ENCODE results near the gene ADCY5.

ADCY5 gene

DNA sequence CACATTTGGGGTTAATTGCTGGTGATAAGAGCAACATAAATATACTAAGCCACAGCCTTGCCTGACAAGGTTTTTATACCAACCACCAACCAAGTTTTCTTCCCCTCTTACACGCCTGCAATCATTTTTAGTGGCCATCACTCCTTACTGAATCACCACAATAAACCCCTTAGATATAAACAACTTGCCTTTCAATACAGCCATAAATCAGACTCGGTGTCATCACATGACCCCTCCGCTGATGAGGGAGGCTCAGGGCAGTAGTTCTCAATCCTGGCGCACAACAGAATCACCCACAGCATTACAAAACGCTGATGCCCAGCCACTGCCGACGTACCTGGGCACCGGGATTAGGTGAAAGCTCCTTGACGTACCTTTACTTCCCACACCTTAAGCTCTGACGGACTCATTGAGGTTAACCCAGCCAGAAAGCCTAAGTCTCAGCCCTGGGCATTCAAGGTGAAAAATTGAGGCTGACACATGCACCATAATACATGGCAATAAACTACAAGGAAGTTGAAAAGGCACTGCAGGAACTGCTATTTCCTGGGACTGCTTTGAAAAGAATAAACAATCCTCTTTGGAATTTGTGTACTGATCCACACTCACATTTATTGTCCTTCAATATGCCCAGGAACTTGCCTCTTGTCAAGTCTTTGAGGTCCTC lies 17.1 kb downstream of the ADCY5 start:
- intact Hi-C loops (cut with DNase I), result no loop called here
- peak in 1 of 10 donors; percentile 69 for DNase-seq

DNA sequence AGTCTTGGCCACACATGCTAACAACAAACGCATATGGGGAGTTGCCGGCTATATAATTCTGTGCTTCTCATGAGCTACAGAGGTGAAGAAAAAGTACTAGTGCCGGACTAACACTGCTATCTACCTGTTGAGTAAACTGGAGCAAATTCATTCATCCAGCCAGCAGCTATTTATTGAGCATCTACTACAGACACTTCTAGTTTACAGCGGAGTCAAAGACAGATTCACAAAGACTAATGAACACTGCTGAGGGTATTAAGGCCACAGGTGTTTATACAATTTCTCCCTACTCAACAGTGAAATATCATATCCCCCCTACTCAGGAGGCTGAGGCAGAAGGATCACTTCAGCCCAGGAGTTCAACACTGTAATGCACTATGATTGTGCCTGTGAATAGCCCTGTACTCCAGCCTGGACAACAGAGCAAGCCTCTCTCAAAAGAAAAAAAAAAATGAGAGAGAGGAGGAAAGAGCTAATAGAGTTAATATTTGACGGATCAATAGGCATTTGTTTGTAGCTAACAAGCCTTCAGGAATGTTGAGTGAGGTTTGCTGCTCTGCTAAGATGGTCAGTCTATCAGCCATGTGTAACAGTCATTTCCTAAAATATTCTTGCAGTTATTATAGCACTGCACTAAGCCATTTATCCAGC lies 17.8 kb downstream of the ADCY5 start:
- intact Hi-C loops (cut with DNase I), result no loop called here
- no peak for DNase-seq

DNA sequence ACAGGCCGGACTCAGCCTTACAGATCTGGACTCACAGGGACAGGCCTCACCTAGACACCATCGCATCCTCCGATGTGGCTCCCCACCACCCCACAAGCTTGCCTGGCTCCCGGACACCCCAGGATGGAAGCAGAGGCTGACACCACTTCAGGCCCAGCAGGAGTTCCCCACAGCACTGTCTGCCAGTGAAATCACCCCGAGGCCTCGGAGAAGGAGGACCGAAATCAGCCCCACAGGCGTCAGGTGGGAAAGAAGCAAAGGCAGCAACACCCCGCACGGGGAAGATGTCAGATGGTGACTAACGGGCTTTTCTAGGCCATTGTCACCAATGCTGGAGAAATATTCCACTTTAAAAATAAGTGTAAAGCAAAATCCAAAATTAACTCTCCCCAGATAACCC lies 18.6 kb downstream of the ADCY5 start:
- intact Hi-C loops (cut with DNase I), result no loop called here
- DNase-seq, result peak in 2 of 10 donors; percentile 79 to 86

DNA sequence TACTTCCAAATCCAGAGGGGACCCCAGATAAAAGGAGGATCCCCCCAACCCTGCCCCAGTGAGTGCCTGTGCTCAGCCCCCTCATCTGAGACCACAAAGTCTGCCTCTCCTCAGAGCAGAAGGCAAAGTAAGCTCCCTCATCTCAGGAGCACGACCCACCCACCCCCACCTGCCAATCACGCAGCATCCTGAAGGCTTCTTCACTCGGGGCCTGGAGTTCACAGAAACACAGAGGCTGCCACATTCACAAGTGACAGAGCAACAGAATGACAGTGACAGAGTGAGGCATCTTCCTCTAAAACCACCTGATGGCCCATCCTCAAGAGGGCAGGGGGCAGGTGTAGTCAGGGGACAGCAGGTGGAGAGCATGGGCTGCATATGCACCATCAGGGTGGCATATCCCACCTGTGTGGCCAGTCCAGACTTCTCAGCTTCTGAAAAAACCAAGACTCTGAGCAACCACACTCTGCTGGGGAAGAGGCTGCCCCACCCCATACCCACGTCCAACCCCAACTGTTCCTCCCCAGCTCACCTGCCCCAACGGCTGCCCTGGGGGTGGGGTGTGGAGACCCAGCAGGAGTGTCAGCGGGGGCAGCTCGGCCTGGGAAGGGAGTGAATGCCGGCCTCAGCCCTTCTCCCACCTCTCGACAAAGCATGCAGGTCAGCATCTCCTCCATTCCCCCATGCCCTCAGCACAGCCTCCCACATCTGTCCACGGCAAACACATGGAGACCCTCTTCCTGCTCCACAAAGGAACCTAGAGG lies 19.3 kb downstream of the ADCY5 start:
- DNase-seq, result peak in 2 of 10 donors; percentile 49 to 84
- intact Hi-C loops (cut with DNase I), result no loop called here

DNA sequence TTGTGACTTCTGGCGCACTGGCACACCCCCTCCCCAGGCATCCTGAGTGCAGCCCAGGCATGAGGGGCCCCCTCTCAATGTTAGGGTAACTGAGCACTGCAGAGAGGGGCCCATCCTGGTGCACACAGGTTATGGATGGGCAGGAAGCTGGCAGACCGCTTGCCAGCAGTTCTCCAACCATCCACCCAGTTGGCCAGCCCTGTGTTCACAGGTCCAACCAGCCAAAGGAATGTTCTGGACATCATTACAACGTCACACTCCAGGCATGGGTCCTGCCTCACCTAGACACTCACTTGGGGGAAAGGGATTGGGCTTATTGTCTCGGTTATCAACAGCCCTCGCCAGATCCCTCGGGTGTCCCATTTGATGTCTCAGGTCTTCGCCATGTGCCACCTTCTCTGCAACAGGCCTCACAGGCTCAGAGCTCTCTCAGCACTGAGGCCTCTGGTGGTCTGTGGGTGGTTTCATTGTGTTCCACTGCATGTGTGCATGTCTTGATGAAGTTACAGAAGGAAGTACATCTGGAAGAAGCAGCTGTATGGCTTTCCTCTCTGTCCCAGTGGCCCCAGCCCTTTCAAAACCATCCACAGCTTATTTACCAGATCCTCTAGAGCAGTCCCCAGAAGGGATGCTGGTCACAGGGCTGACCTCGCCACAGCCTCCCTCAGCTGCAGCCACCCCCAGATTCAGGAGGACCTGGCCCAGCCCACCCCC lies 23.7 kb downstream of the ADCY5 start:
- intact Hi-C loops (cut with DNase I), result no loop called here

DNA sequence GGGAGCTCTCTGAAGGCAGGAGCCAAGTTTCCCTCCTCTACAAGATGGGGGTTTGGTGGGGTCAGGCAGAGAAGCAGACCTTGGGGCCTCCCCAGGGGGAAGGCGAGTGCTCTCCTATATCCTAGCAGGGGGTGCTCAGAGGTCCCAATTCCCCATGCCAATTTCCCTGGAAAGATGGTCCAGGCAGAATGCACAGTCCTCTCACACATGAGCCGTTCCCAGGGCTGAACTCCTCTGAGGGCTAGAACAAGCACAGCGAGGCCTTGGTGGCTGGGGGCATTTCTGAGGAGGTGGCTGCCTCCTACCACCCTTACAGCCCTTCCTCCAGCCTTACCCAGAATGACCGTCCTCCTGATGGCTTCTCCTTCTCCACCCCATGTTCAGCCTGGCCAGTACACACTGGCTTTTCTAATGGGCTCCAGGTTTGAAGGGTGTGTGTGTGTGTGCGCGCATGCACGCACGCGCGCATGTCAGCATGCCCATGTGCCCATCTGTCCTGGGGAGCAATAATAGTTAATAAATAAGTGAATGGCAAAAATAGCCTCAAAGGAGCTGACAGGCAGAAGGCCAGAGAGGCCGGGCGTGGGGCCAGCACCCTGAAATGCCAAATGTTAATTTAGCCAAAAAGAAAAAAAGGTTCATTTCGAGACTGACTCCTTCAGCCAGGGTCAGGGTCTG lies 24.4 kb downstream of the ADCY5 start:
- intact Hi-C loops (cut with DNase I), result no loop called here
- peak in 4 of 10 donors; percentile 59 to 88 (median 86) for DNase-seq

More for the DNA sequence above, 23.7 kb downstream of the ADCY5 start:
- peak in 1 of 10 donors; percentile 43 for DNase-seq

DNA sequence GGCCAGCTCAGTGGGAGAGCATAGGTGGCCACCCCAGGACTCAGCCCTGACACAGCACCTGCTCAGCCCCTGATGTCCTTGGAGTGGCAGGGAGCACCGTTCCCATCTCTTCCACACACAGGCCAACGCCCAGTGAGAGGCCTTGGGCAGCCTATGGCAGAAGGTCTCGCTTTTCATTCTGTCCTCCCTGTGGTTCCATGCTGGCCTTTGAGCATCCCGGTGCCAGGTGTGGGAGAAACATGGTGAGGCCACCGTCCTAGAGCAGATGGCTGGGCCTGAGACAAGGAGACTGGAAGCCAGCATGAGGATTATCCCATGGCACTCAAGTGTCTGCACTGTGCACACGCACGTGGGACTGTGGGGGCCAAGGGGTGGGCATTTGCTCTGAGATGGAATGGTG lies 25.1 kb downstream of the ADCY5 start:
- peak in 2 of 10 donors; percentile 58 to 70 for DNase-seq
- intact Hi-C loops (cut with DNase I), result no loop called here

DNA sequence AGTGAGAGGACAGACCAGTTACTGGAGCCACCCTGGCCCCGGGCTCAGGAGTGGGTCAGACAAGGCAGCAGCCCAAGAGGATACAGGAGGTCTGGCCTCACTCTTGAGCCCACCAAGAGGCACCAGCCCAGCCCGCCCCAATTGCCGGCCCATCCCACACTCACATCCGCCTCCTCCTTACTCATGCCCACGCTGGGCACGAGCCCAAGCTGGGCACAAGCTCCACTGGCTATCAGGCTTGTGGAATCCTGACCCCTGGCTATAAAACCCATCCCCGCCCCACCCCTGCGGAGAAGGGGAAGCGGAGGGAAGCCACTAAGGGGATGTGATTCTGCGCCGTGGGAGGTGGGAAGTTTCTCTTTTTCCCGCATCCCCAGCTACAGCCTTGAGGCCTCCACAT lies 25.9 kb downstream of the ADCY5 start:
- intact Hi-C loops (cut with DNase I), result no loop called here
- DNase-seq, result peak in 3 of 10 donors; percentile 58 to 90 (median 90)

DNA sequence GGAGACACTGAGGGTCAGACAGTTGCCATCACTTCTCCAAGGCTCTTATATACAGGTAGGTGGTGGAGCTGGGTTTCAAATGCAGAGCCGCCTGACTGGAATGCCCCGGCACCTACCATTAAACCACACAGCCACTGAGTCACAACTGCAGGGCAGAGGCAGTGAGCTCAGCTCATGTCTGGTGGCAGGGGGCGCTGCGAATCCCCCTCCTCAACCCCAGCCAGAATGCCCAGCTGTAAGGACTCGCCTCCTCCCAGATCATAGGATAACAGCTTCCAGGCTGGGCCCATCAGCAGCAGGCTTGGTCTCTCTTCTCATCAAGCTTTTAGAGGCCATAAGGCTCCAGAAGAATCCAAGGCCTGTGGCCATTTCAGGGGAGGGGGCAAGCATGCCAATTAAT lies 26.4 kb downstream of the ADCY5 start:
- DNase-seq, result peak in 1 of 10 donors; percentile 67
- intact Hi-C loops (cut with DNase I), result no loop called here

DNA sequence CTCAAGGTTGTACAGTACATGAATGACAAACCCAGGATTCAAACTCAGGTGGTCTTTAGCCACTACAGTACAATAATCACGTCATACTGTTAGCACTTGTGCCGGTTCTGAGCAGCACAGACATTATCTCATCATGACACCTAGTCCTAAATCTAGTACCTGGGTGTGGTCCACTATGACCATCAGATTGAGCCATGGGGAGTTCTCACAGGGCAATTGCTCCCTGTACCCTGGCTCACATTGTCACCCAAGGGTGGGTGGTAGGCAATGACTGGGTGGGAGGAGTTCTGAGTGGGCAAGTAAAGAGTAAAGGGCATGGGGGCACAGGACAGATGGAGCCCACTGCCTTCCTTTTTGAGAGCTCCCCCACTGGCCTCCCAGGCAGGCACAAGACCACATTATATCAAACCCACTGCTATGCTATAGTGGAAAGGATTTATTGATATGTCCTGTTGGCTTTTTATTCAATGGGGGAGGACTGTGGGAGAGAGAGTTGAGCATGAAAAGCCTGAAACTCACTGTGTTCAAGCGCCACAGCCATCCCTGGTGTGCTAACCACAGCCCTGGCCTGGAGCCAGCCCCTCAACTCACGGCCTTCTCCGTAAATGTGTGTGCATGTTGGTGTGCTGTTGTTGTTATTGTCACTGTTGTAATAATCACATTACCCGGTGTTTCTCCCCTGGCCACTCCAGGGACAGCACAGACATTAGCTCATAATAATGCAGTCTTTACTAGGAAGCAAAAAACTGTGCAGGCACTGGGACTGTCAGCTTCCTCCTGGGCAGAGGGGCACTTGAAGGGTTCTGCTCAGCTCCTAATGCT lies 27.3 kb downstream of the ADCY5 start:
- intact Hi-C loops (cut with DNase I), result no loop called here
- peak in 4 of 10 donors; percentile 50 to 87 (median 62) for DNase-seq

DNA sequence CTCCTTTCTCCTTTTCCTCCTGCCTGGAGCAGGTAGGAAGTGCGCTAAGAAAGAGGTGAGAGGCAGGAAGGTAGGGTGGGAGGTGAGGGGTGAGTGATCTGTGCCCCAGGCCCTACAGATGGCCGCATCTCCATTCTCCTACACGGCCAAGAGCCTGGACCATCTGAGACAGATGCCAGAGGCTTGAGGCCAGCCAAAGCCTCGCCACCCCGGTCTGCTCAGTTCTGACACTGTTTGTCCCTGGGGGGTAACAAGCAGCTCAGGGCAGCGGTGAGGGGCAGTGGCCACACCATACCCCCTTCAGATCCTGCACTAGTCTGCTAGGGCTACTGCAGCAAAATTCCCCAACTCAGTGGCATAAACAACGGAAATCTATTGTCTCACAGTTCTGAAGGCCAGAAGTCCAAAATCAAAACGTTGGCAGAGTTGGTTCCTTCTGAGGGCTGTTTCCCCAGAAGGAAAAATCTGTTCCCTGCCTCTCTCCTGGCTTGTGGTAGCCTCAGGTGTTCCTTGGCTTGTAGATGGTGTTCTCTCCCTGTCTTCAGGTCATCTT lies 28.4 kb downstream of the ADCY5 start:
- peak in 2 of 10 donors; percentile 75 to 81 for DNase-seq
- intact Hi-C loops (cut with DNase I), result no loop called here

DNA sequence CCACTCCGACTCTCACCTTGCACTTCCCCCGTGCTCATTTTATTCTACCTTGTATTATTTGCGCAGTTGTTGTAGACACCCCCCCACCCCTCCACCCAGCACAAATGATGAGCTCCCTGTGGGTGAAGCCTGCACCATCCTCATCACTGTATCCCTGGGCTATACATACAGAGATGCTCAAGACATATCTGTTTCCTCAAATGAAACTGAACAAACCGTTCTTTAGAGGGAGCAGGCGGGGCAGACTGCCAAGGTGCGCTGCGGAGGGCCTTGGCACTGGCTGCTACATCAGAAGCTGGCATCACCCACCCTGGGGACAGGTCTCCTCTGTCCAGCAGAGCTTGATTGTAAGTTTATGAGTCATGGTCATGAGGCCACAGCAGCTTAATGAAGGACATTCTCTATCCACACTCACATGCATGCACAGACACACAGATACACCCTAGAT lies 29.0 kb downstream of the ADCY5 start:
- DNase-seq, result peak; percentile 42 to 95 (median 72)
- intact Hi-C loops (cut with DNase I), result no loop called here

DNA sequence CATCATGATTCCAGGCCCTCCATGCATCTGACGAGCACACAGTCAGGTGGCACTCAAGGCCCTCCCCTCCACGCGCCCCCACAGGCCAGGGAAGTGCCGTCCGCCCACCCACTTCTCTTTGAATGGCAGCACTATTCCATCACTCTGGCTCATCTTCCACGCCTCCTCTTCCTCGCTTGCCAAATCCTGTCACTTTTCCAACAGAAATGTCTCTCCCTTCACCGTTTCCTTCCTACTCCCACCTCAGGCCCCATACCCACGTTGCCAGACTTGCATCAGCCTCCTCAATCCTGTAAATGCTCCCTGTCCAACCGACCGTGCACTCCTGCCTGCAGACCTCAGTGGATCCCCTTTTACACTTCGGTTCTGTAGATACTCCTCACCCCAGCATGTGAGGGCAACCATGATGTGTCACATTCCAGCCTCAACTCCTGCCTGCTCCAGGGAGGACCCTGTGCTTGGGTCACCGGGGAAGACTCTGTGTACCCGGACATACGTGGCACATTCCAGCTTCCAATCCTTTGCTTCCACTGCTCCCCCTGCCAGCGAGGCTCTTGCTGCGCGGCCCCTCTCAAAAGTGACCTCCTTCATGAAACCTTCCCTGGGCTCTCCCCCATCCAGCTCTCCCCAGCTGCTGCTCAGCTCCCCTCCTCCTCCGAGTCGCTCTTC lies 29.6 kb downstream of the ADCY5 start:
- intact Hi-C loops (cut with DNase I), result no loop called here
- peak in 8 of 10 donors; percentile 47 to 96 (median 76) for DNase-seq

DNA sequence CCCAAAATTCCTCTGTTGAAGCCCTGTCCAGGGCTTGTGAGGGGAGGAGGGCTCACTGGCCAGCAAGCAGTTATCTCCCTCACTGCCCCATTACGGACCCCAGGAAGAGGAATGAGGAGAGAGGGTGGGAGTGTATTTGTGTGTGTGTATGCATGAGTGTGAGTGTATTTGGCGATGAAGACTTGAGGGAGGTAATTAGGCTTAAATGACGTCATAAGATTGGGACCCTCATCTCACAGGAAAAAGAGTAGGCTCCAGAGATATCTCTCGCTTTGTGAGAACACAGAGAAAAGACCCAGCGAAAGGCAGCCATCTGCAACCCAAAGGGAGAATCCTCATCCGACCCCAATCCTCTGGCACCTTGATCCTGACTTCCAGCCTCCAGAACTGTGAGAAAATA lies 32.2 kb downstream of the ADCY5 start:
- intact Hi-C loops (cut with DNase I), result no loop called here
- DNase-seq, result no peak

DNA sequence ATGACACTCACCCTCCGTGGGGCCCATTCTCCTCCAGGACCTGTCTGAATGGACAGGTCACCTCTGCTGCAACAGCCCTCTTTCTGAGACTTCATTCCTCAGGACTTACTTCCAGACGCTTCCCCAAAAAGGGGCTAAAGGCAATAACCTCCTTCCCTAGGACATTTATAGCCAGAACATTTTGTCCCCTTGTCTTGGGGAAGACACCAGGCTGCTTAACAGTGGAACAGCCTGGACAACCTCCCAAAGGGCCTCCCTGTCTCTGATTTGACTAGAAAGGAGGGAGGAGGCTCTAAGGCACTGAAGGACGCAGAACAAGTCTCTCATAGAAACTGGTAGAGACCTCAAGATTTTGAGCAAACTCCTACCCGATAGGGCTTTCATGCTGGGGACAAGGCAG lies 32.7 kb downstream of the ADCY5 start:
- no peak for DNase-seq
- intact Hi-C loops (cut with DNase I), result no loop called here

DNA sequence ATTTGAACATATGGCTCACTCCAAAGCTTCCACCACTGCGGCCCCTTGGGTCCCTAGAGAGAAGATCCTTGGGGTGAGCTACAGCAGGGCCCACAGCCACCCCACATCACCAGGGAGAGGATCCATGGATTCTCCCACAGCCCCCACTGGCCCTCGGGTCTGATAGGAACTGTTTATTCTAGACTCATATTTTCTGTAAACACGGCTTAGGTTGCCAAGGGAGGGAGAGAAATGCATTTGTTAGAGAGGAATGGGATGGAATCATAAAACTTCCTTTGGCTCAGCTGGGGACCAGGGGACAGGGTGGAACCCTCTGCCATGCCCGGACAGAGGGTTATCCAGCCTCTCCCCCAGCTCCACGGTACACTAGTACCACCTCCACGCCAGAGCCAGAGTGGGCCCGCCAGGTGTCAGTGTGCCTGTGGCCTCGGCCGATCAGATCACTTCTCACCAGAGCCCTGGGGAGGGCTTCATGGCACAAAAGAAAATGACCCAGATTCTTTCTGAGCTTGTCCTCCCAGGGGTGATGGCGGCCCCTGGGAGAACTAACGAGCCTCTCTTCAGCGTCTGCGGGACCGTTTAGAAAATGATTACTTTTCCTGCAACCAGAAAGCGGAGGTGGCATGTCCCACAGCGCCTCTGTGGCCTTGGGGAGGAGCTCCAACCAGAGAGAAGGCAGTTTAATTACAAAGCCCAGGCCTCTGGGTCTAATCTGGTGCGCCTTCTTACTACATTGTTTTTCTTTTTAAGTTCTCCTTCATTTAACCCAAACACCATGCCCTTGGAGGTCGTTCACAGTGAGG lies 33.7 kb downstream of the ADCY5 start:
- peak in 2 of 10 donors; percentile 46 to 47 for DNase-seq
- intact Hi-C loops (cut with DNase I), result loop anchor here (5.0 kb wide), 1 partner anchor 37 kb away; no protein-coding TSS in a partner anchor
